ENCODE results near the gene APPL2.
"Not testable (repeated sequence)": the region's sequence is repeated elsewhere in the genome, so short reads cannot be mapped to it uniquely, and the experiment has no call there.

APPL2 gene

DNA sequence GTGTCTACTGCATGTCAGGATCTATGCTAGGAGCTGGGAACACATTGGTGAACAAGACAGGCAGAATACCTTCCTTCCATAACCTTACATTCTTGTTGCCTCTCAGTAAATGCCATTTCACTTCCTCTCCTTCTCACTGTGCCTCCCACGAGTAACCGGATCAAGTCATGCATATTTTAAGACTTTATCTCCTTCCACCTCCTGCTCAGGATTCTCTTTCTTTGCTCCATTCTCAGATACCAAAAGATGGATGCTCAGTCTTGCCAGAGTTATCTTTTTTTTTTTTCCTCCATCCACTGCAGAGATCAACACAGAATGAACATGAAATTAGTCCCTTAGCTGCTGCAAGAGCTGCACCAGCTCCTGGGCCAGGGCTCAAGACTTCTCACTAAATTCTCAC is 20.0 kb upstream of the APPL2 start:
- DNase-seq = no peak

DNA sequence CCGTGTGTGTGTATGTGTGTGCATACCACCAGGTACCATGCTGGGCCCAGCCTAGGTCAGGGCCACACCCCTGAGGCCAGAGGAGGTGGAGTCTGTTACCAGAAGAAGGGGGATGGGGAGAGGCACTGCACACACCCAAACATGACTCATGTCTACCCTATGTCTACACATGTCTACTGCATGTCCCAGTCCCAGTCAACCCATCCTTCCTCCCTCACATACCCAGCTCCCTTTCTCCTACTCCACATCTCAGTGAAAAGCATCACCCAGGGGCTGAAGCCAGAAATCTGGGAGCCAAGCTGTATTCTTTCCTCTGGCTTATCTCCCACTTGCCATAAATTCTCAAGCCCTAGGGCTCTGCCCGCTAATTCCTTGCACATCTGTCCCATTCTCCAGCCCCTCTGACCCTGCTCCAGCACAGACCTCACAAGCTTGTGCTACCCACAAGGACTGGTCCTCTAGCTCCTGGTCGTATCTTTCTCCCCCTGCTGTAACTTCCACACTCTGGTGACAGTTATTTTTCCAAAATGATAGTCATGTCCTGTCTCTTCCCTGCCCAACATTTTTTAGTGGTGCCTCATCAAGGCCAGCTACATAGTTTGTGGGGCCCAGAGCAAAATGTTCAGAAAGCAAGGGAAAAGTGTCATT is 18.0 kb upstream of the APPL2 start:
- DNase-seq = no peak

DNA sequence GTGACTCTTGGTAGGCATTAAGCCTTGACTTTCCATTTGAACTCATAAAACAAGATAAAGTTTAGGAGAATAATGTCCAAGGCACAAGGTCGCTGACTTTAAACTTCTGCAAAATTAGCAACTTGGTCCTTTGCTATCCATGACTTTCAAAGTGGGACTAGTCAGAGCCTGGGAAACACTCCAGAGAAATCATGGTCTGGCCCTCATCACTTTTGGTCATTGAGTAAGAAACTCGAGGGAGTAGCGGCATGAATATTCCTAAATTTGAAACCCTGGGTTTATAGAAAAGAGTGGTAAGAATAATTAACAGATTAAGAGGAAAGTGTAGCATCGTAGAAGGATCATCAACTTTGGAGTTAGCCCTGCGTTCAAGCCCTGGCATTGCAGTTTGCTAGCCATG is 16.9 kb upstream of the APPL2 start:
- no peak for DNase-seq

DNA sequence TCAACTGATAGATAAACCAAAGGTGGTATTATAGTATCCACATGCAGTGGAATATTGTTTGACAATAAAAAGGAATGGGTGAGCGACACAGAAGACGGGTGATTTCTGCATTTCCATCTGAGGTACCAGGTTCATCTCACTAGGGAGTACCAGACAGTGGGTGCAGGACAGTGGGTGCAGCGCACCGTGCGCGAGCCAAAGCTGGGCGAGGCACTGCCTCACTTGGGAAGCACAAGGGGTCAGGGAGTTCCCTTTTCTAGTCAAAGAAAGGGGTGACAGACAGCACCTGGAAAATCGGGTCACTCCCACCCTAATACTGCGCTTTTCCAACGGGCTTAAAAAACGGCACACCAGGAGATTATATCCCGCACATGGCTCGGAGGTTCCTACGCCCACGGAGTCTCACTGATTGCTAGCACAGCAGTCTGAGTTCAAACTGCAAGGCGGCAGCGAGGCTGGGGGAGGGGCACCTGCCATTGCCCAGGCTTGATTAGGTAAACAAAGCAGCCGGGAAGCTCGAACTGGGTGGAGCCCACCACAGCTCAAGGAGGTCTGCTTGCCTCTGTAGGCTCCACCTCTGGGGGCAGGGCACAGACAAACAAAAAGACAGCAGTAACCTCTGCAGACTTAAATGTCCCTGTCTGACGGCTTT is 9.9 kb upstream of the APPL2 start:
- not testable (repeated sequence) for DNase-seq

DNA sequence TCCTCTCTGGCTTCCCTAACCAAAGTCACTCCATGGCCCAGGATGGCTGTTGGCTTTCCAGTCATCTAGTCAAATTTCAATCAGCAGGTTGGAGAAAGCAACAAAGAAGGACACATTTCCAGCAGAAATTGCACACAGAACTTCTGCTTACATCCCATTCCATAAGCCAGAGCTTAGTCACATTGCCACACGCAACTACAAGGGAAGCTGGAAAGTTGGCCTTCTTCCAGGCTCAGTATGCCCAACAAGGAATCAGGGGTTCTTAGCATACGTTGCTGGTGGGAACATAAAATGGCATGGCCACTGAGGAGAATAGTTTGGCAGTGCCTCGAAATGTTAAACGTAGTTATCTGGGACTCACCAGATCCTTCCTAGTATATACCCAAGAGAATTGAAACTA is 9.3 kb upstream of the APPL2 start:
- no peak for DNase-seq

DNA sequence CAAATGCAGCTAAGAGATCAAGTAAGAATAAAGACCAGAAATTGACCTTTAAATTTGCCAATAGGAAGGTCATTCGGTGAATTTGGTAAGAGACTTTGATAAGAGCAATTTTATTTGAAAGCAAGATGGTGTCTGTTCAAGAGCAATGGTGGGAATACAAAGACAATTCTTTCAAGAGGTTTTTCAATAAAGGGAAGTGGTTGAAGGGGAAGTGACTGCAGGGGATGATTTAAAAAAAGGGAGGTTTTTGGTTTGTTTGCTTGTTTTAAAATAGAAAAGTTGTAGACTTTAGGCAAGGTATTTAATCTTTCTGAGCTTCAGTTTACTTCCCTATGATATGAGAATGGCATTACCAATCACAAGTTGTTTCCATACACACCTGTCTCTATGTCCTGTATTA is 4.3 kb upstream of the APPL2 start:
- no peak for DNase-seq

DNA sequence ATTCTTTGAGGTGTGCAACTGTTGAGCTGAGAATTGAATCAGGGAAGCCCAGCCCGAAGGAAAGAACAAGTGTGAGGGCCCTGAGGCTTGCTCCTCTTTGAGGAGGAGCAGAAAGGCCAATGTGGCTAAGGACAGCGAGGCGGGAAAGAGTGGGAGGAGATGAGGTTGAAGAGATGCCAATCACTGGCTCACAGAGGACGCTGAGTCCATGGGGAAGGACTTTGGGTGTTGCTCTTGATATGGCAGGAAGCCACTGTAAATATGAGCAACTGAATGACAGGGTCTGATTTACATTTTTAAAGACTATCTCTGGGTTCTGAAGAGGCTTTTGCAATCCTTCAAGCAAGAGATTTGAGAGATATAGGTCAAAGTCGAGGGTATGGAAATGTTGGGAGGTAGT is 3.3 kb upstream of the APPL2 start:
- no peak for DNase-seq

DNA sequence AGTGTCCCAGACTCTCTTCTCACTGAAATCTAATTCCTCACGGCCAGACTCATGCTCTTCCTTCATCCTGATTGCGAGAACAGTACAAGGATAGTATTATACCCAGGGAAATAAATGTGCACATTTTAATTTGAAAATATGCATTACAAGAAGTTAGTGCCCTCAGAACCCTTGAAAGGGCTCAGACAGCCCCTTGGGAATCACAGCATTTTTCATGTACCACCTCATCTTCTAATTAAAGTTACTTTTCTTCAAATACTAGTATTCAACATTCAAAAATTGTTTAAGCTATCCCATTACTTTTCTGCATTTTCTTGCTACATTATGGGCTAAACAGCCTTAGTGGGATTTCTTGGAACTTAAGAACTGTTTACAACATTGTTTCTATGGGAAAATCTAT is 1.7 kb upstream of the APPL2 start:
- DNase-seq = no peak

DNA sequence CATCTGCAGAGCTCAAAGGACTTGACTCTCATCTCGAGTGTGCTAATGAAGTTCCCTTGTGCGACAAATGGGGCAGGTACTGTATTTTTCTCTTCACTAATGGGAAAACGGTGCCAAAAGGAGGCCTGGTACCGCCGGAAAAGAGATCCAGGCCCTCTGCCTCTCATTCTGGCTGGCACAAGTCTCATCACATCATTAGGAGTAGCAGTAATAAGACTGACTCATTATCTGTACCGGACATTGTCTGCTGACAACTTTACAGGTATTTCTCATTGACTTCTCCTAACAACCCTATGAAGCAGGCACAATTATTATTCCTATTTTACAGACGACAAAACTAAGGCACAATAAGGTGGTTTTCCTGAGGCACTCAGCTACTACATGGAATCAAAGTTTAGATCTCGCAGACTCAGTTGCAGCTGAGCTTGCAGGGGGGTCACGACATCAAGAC is 668 bp downstream of the APPL2 start:
- no peak for DNase-seq

DNA sequence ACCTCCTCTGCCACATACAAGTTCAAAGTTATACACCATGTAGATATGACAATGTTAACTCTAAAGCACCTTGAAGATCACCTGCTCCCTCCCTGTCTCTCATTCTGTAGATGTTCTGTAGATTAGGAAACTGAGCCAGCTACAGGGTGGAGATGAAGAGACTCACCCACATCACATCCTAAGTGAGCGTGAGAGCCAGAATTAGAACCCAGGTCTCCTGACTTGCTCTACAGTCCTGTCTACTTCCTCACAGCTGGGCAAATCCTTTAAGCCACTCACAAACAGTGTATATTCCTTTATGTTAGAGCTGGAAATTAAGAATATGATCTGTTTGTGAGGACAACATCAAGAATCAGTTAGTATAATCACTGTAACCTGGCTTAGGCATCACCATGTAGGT is 1.8 kb downstream of the APPL2 start:
- DNase-seq = no peak

DNA sequence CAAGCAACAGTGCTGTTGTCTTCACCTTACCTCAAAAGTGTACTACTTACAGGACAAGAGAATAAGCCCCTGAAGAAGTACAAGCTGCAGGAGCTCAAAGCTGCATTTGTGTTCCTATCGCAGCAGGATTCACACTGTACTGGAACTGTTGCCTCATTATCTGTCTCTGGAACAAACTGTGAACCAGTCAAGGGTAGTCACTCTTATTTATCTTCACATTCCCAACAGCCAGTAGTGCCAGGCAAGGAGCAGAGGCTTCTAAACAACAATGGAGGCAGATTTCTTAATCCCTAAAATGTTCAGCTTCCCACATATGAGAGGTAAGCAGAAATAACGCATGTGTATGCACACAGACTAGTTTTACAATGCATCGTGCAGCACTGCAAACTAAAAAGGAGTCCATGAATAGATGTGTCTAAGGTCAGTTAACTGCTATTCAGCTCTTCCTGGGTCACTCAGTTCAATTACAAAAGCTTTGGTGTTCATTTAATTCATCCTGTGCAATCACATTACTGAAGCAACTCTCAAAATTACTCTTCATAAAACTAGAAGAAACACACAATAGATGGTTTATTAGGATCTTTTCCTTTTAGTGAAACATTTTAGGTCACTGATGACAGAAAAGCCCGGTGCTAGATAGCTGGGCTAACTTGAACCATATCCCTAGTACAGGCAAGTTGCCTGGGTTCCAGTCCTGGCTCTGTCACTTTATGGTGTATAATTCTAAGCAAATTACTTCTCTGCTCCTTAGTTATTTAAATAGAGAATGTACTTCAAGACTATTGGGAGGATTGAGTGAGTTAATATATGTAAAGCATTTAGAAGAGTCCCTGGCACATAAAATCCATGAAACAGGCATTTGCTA is 2.7 kb downstream of the APPL2 start:
- DNase-seq = no peak

DNA sequence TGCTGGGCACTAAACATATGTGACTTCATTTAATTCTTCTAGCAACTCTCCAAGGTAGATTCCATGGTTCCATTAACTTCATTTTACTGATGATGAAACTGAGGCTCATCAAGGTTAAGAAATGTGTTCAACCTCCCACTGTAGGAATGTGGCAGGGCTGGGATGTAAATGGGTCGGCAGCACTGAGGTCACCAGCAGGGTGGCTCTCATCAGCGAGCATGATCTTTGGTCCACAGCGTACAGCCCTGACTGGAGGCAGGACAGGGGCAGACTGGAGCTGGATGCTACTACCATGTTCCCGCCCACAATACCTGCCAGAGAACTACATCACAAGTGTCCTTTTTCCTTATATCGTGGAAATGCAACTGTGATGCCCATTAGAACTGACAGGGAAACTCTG is 4.6 kb downstream of the APPL2 start:
- DNase-seq = no peak

DNA sequence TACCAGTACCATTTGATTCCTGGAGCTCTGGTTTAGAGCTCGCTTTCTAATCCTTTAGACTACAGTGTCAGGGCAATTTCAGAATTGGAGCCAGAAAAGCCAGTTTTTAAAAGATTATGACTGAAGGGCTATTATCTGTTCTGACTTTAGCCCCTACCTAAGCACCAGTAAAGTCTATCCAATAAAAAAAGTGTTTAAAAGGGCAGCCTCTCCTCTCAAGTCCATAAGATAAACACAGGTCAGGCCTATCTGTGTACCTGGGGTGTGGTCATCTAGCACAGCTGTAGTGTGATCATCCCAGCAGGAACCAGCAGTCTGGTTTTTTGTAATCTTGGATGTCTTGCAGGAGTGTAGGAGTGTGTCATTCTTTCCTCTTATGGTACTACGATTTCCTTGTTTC is 6.6 kb downstream of the APPL2 start:
- DNase-seq = no peak

DNA sequence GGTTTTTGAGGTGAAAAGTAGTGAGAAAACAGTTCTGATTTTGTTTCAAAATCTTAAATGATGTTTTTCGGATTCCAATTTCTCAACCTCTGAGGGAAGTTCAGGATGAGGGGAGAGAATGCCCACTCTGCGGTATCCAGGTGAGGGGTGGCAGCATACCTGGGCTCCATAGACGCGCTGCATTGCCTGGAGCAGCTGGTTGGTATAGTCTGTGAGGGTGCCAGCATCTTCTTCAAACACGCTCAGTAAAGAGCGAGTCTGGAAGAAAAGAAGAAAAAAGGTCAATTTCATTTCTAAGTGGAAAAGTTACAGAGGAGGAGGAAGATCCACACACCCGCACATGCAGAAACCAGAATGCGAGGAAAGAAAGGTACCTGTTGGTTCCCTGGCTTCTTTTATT is 7.0 kb downstream of the APPL2 start:
- DNase-seq = no peak

DNA sequence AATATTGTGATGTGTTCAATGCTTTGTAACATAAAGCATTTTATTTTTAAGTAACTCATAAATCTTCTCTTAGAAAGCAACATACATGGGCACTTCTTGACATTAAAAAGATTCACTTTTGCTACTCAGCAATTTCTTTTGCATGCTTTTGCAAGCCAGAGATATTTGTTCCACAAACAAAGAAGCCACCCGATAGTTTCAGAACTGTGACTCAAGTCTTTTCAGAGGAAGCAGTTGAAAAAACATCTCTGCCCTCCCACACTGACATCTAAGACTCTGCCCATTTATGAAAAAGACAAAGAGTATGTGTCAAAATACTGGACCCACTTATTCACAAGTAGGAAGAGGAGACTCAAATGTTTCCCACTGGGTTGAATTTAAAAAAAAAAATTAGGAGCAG is 7.5 kb downstream of the APPL2 start:
- no peak for DNase-seq

DNA sequence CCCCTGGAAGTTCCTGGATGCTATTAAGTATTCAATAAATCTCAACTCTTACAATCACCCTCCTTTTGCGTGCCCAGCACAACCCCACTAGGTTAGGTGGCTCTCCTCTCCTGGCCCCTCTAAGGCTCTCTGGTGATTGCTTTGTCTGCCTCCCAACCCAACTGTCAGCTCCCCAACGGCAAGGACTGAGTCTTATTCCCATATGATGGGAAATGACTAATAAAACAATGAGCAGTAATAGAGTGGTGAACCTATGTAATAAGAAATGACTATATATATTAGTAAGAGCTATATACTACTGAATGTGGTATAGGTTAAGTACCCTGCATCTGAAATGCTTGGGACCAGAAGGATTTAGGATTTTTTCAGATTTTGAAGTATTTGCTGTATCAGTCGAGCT is 8.1 kb downstream of the APPL2 start:
- DNase-seq = no peak

DNA sequence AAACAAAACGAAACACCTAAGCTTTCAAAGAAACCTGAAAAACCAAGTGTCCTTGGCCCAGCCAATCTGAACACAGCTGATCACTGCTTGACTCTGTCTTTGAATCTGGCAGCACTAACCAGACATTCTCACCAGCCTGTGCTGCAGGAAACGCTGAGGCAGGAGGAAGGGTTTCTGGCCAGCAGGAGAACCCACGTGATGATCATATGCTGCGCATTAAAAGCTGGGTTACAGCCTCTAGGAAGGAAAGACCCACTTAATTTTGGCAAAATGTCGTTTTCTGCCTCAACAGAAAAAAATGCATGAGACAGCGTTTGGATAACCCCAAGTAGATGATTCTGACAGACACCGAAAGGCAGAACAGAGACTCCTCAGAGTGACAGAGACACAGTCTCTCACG is 9.8 kb downstream of the APPL2 start:
- DNase-seq = no peak

DNA sequence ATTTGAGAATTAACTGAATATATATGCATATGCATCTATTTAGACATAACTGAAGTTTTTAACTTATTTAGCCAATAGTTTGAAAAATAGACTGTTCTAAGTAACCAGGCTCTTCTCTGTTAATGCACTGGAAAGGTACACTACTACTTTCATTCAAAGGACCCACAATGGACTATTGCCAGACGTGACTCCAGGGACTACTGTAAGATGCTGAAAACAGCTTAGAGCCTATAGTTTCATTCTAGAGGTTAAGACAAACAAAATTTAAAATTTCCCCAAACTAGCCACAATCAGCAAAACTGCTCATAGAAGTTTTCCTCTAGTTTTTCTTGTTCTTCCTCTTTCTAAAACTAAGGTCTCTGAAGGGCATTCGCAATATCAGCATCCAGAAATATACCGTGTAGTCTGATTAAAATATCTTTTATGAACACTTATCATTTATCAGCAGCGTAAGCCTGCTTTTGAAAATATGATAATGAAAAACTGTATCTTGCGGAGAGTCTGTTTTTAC is 10.4 kb downstream of the APPL2 start:
- DNase-seq = no peak

DNA sequence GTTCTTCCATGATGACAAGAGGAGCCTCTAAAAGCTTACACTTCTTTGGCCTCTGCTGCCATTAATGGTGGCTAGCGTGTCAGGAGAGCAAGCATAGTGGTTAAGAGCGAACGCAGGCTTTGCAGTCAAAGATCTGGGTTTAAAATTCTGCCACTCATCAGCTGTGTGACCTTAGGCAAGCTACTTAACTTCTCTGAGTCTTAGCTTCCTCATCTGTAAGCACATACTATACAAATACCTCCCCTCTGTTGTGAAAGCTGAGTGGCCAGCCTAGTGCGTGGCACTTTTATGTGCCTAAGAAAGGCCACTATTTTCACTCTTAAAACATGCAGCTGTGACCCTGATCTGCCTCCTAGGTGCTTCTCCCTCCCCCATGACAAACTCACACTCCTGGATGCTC is 11.6 kb downstream of the APPL2 start:
- DNase-seq = no peak

DNA sequence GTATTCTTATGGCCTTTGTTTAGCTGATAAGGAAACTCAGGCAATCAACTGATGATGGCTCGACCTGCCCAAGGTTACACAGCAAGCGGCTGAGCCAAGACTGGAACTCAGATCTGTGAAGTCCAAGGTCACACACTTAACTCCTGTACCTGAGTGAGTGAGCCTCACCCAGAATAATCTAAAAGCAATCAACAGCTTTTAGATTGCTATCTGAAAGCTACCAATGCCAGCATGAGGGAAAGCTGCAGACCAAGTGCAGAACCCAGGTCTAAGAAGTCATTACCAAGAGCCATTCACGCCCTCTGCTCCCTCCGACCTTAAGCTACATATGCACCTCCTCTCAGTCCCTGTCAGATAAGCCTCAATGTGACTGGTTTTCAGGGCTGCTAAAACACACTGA is 12.1 kb downstream of the APPL2 start:
- no peak for DNase-seq

DNA sequence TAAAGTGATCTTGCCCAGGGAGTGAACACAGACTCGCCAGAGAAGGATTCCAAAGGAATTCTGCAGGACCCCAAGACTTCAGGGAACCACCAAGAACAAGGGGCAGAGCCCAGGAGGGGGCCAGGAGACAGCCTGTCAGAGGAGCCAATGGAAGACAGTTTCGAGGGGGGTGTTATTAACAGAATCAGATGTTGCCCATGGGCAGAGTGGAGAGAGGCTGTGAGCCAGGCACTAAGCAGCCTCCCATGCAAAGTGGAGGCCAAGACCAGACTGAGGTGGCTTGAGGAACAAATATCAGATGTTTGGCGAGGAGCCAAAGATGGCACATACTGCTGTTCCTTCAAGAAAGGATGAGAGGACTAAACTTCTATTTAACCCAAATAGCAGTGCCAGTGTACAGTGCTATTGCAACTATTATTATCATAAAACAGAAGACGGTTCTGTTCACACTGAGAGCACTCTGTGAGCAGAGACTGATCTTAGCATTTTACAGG is 12.6 kb downstream of the APPL2 start:
- DNase-seq = no peak

DNA sequence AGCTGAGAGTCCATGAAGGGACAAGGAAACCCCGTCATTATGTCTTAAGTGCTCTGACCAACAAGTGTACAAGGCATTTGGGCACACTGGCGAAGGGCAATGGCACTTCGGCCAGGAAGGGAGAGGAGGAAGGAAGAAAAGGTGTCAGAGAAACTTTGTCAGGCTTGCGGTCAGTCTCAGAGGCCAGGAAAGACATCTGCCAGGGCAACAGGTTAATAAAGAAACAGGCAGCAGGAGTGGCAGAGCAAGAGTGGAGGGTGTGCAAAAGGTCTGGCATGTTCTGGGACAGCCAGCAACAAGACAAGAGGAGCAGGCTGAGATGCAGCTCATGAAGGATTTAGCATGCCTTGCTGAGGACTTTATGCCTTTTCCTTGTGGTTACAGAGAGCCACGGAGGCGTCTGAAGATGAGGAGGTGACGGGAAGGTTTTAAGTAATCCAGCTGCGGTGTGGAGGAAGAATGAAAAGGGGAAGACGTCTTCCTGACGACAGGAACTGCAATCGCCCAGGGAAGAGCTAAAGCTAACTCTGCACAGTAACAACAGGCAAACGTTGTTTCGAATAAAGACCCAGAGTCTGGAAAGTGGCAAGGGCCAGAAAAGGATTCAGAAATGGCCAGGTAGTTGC is 13.1 kb downstream of the APPL2 start:
- no peak for DNase-seq

DNA sequence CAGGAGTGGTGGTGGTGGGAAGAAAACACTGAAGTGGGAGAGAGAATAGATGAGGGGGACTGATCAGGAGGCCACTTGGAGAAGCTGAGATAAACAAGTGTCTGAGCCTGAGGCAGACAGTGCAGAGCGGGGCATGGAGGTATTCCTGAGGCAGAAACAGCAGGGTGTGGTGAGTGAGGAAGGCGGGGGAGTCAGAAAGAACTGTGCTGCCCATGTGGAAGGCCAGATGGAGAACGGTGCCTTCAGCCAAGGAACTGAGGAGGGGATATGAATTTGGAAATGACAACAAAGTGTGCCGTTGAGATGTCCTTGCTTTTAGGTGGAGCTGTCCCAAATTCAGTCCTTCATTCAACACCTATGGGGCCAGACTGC is 13.7 kb downstream of the APPL2 start:
- DNase-seq = no peak
